Adipose tissue (tissue), 3 donors: ENCODE data around the gene GALNT2. TPM values are rescaled to one million over a fixed set of nuclear protein-coding genes. Genes with fewer than 3 reads are reported as not detected.

Experiments
- H3K27ac ChIP-seq: one replicate; pipeline ENCODE4 v1.5.1; 2013; ENCODE audit warnings: low read depth, low read length
- WGBS, 3 donors: extraction: QIAGEN DNeasy Blood & Tissue Kit; methylation state at CpG; one replicate each; pipeline ENCODE4 v1.1.7; 2013; 5-methylcytosine and 5-hydroxymethylcytosine counted together
- polyA plus RNA-seq, 3 donors: library from polyadenylated mRNA; stranded (reverse); fragments of 200-250 nt; gene quantifications; one replicate each; pipeline ENCODE4 v1.2.3, GENCODE V29; 2013
- donor health status: healthy with polysubstance abuse.
- donor health status: Bipolar disorder and iron deficiency.
- donor health status: healthy.

Gene GALNT2
- polyA plus RNA-seq, 3 donors: 29.1 to 64.5 (median 37.8) TPM

DNA sequence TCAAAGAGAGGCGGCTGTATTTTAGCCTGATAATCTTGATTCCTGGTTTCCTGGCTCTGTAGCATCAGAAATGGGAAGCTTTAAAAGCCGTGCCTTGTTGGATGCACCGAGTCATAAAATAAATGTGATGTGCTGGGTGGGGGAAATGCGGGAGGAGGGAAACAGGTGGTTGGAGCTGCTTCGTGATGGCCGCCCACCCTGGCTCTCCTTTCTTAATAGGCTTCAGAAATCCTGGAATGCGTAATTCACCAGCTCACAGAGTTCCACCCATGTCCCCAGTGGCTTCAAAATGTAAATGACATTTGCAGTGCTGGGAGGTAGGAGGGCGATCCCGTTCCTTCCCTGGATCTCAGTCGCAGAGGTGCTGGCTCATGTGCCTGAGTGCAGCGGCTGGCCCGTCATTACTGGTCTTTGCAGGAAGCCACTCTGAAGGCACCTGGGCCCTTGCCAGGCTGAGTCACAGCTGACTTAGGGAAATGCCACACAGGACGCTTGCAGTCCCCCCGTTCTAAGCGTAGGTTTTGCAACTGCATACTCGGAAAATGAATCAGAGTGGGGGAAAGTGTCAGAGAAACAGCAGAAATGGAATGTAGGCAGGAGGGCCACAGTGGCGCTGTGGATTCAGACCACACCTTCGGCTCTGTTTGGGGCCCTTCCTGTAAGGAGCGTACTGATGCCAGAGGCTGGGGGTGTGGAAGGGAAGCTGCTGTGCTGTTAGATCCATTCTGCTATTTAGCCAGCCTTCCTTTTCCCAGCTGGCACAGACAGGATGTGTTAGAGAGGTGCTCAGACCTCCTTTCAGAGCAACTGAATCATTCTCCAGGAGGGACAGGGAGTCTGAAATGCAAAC is 37.6 kb downstream of the GALNT2 start:
- peak overlapping the region; percentile 46 for H3K27ac ChIP-seq
- 12 to 15% (median 14%) methylated on average over 19 of the region's 19 CpGs for WGBS, 3 donors

- peak overlapping the region; percentile 46 for H3K27ac ChIP-seq
- WGBS, 3 donors: 35 to 71% (median 70%) methylated on average over 12 of the region's 12 CpGs
Measured at GRCh38 chr1:230105245-230105753, 38.3 kb downstream of the GALNT2 start.

- no peak overlapping the region for H3K27ac ChIP-seq
- WGBS, 3 donors: 30 to 48% (median 42%) methylated on average over 10 of the region's 10 CpGs
Measured at GRCh38 chr1:230105754-230106625, 39.0 kb downstream of the GALNT2 start.

DNA sequence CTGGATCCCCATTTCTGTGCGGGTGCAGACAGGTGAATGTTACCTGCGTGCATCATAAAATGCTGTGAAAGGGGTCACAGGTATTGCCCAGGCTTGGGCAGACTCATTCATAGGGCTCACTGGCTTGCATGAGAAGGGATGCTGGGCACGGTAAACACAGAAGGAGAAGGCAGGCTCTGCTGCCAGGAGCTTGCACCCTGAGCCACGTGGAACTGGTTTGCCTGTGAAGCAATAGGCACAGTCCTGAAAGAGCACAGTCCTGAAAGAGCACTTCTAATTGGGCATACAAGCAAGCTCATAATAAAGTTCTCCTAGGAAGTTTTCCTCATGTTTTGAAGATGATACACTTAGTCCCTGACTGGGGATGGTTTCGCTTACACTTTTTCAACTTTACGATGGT is 40.9 kb downstream of the GALNT2 start:
- H3K27ac ChIP-seq: no peak overlapping the region
- WGBS, 3 donors: 69 to 81% (median 79%) methylated on average over 6 of the region's 6 CpGs

DNA sequence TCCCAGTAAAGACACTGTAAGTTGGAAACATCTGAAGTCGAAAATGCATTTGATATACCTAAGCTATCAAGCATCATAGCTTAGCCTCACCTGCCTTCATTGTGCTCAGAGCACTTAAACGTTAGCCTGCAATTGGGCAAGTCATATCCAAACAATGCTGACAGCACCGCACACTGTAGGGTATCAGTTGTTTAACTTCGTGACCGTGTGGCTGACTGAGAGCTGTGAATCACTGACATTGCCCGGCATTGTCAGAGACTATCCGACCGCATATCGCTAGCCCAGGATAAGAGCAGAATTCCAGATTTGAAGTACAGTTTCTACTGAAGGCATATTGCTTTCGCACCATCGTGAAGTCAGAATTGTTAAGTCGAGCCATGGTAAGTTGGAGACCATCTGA is 41.5 kb downstream of the GALNT2 start:
- no peak overlapping the region for H3K27ac ChIP-seq
- WGBS, 3 donors: 72 to 96% (median 95%) methylated on average over 12 of the region's 12 CpGs

GRCh38 chr1:230109066-230109465 is 42.0 kb downstream of the GALNT2 start:
- 89 to 93% (median 92%) methylated on average over 11 of the region's 11 CpGs for WGBS, 3 donors
- no peak overlapping the region for H3K27ac ChIP-seq

- no peak overlapping the region for H3K27ac ChIP-seq
Measured at GRCh38 chr1:230109895-230110667, 43.0 kb downstream of the GALNT2 start.

GRCh38 chr1:230110971-230111370 is 43.9 kb downstream of the GALNT2 start:
- no peak overlapping the region for H3K27ac ChIP-seq
- WGBS, 3 donors: 86 to 89% (median 89%) methylated on average over 8 of the region's 8 CpGs

More at GRCh38 chr1:230109895-230110667, 43.0 kb downstream of the GALNT2 start:
- WGBS, 3 donors: 43 to 67% (median 65%) methylated on average over 11 of the region's 11 CpGs

DNA sequence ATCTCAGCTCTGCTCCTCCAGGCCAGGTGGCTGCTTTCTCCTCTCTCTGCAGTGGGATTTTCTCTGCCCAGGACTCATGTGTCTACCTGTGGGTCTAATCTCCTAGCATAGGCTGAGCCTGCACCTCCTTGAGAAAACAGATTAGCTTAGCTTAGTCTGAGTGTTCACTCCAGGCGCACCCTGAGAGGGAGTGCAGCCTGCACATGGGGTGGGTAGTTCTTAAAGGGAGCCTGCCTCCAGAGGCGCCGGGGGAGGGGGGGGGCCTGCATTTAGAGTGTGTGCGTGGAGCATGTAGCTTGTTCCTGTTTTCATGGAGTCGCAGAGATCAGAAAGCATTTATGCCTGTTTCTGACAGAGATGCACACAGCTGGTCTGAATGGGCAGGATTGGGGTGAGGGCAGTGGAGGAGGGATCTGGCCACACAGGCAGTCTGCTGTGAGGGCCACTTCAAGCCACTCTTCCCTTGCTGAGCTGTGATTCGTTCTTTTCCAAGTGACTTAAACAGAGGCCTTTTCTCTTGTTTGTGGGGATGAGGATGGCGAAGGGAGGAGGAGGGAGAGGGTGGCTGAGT is 45.2 kb downstream of the GALNT2 start:
- no peak overlapping the region for H3K27ac ChIP-seq
- WGBS, 3 donors: 54 to 64% (median 59%) methylated on average over 6 to 7 of the region's 7 CpGs

- 51 to 92% (median 91%) methylated on average over 5 of the region's 5 CpGs for WGBS, 3 donors
Measured at GRCh38 chr1:230112782-230113181, 45.7 kb downstream of the GALNT2 start.

DNA sequence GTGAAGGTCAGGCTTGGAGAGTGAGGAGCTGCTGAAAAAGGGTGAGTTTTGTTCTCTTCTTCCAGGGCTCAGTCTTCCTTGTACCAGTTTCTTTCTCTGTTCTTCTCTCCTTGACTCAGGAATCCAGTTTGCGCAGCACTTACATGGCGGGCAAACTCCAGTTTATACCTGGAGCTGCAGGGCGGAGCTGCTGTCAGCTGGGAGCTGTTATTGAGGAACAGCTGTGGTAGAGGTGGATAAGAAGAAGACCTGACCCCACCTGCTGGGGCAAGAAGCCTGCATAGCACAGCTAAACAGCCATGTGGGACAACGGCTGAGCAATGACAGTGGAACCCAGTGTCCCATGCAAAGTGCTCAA is 46.2 kb downstream of the GALNT2 start:
- 54 to 98% (median 97%) methylated on average over 4 of the region's 4 CpGs for WGBS, 3 donors
- no peak overlapping the region for H3K27ac ChIP-seq

More at GRCh38 chr1:230112782-230113181, 45.7 kb downstream of the GALNT2 start:
- no peak overlapping the region for H3K27ac ChIP-seq

DNA sequence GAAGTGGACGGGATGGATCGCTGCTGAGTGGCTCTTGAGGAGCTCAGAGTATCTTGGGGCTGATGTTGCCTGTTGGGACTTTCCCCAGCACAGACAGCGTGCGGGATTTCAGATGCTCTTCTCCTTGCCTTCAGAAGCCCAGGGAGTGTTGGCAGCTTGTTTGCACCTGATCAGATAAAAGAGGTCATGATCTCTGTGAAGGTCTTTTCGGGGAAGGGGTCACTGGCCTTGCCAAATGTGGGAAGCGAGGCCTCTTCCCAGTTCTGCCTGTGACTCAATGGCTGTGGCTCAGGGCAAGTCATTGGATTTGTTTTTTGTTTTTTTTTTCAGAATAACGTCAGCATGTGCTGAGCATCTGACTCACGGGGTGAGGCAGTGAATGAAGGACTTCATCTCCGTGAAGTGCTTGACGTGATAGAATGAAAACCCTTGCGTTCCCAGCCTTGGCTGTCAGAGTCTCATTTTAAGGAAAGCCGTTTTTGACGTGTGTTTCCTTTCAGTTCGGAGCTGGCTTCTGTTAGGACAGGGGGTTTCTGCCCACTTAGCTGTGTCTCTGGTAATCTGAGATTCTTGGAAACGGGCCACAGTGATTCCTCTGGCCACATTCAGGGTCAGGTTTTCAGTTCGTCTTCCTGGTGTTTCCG is 46.7 kb downstream of the GALNT2 start:
- 54 to 83% (median 70%) methylated on average over 17 of the region's 17 CpGs for WGBS, 3 donors
- no peak overlapping the region for H3K27ac ChIP-seq

- no peak overlapping the region for H3K27ac ChIP-seq
- WGBS, 3 donors: 68 to 77% (median 77%) methylated on average over 15 of the region's 15 CpGs
Measured at GRCh38 chr1:230114237-230114651, 47.2 kb downstream of the GALNT2 start.

DNA sequence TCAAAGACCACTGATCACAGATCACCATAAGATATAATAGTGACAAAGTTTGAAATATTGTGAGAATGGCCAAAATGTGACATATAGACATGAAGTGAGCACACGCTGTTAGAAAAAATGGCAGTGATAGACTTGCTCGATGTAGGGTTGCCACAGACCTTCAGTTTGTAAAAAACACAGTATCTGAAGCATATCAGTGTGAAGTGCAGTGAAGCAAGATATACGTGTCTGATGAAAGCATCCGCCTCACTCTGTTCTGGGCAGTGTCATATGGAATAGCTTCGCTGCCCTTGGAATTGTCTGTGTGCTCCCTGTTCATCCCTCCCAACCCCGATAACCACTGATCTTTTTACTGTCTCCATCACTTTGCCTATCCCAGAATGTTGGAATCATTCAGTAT is 50.7 kb downstream of the GALNT2 start:
- 88% methylated on average over 6 of the region's 6 CpGs for WGBS, 3 donors
- H3K27ac ChIP-seq: no peak overlapping the region

DNA sequence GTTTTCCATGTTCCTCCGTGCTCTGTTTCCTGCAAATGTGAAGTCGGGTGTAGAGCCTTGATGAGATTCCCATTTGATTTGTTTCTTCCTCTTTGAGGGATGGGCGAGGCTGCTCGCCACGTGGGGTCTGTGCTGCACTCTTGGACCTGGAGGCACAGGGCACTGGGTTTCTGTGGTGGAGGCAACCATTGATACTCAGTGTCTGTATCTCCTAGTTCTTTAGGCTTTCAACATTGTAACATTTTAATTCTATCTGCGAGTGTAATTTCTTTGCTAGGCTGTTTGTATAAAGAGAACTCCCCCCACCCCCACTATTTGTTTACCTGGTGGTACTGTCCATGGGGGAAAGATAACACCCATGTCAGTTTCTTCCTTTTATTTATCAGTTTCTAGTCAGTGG is 52.3 kb downstream of the GALNT2 start:
- H3K27ac ChIP-seq: no peak overlapping the region
- WGBS, 3 donors: 77 to 88% (median 87%) methylated on average over 6 of the region's 6 CpGs

DNA sequence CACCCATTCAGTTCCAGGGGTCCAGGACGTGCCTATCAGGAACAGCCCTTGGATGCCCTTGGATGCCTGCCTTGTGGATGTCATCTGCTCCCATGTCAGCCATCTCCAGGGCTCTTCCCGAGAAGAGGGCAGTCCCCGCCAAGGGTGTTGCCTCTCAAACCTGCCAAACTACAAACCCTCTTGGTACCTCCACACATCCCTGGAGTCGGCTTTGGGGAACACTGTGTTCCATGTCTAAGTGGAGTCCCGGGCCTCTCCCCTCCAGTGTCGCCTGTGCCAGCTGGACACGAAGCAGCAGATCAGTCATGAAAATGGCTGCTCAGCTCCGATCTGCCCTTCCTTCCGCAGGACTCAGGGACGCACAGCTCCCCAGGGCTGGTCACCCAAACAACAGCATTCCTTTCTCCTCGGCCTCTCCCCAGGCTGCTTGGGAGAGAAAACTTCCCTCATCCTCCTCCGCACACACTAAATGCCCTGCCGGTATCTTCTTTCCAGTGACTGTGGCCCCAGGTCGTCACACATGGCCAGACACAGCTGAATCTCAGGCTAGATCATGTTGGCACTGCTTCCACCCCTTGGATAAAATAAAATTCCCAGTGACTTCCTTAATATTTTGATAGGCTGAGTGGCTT is 53.4 kb downstream of the GALNT2 start:
- WGBS, 3 donors: 61 to 88% (median 81%) methylated on average over 14 of the region's 14 CpGs
- no peak overlapping the region for H3K27ac ChIP-seq

- no peak overlapping the region for H3K27ac ChIP-seq
- WGBS, 3 donors: 62 to 79% (median 70%) methylated on average over 9 of the region's 9 CpGs
Measured at GRCh38 chr1:230120921-230121381, 53.9 kb downstream of the GALNT2 start.
